ENCODE measurements around the gene JAML. TPM values are rescaled to one million over a fixed set of nuclear protein-coding genes. Genes with fewer than 3 reads are reported as not detected.

The JAML gene
- polyA plus RNA-seq (ENCODE audit: insufficient read length in 12 of 12), result 10 to 100 TPM in 1 of 12 donors, 1 to 10 TPM in 10, not detected in 1; 1.7 to 15.5 (median 3.0) TPM
- long read RNA-seq, donor 1, partial matches to known transcripts, result 5 of 6 reads
- long read RNA-seq, donor 1, other reads (novel, unspliced or antisense), result 0 of 6 reads
- long read RNA-seq, donor 2, partial matches to known transcripts, result 0 of 1 reads
- long read RNA-seq, donor 2, other reads (novel, unspliced or antisense), result 0 of 1 reads
- long read RNA-seq, donor 3, result 0 reads
- long read RNA-seq, donor 4, result 0 reads
- long read RNA-seq, donor 5, result 0 reads
- long read RNA-seq, donor 6, result 0 reads
- long read RNA-seq, donor 7, result 0 reads
- long read RNA-seq, donor 8, partial matches to known transcripts, result 0 of 1 reads
- long read RNA-seq, donor 8, other reads (novel, unspliced or antisense), result 0 of 1 reads
- long read RNA-seq, donor 9, partial matches to known transcripts, result 0 of 2 reads
- long read RNA-seq, donor 9, other reads (novel, unspliced or antisense), result 0 of 2 reads
- long read RNA-seq, donor 10, partial matches to known transcripts, result 0 of 1 reads
- long read RNA-seq, donor 10, other reads (novel, unspliced or antisense), result 0 of 1 reads
- long read RNA-seq, donor 11, result 0 reads

DNA sequence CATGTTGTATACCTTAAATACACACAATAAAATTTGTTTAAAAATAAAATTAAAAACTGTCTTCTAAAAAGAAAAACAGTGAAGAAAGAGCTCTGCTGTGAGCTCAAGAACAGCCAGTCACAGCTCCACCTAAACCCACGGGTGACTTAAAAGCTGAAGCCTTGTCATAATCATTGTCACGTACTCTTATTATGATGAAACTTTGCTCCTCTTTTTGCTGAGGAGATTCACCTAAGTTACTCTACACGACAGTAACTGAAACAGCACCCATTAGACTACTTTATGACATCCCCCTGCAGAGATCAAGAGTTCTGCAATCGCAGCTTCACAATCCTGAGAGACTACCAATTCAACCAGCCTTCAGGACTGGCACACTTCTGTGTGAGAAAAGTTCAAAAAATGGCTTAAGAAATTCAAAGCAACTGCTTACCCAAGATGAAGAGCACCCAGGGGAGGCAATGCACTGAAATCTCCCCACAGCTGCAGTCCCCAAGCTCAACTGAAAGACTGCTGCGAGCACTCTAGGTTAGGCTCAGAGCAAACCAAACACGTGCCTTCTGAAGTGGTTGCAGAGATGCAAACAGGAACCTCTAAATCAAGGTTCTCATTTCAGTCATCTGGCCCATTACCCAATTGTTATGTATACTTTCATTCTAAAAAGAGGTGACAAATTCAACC is at the start of gene JAML:
TSS of gene JAML (minus strand) at position 501 of the 678 bp plus-strand sequence. CDS start 10,145 bp downstream, outside the sequence.
- no peak for DNase-seq

- DNase-seq, result no peak
Measured at GRCh38 chr11:118274186-118274585, 49.4 kb upstream of the JAML start.

DNA sequence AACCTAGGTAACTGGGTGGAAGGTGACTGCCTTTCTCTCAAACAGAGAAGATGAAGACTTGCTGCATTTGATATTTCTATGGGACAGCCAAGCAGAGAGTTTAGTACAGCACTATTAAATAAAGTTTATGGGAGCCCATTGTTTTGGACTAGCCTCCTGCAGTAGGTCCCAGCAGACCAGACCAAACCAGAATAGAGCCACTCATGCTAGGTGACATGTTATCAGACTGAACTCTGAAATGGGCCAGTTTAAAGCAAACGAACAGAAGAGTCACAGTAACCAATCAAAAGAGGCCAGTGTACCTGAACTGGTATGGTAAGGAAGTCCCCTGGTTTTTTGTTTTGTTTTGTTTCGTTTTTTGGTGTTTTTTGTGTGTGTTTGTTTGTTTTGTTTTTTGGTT is 47.2 kb upstream of the JAML start:
- DNase-seq, result no peak

DNA sequence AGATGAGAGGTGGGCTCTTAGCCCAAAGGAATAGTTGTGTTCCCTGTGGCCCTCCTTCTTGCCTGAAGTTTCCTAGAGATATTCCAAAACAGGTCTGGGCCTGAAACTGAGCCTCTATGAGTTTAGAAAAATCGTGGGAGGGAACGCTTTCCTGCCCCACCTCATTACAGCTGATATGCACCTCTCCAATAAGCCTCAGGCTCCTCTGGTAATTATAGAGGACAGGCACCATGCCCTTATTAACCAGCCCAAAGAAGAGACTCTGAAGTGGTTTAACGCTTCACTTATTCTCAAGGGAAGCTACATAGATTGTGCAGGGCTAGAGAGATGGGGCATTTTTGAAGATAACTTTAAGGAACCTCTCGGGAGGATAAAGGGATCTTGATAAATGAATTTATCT is 42.7 kb upstream of the JAML start:
- no peak for DNase-seq

DNA sequence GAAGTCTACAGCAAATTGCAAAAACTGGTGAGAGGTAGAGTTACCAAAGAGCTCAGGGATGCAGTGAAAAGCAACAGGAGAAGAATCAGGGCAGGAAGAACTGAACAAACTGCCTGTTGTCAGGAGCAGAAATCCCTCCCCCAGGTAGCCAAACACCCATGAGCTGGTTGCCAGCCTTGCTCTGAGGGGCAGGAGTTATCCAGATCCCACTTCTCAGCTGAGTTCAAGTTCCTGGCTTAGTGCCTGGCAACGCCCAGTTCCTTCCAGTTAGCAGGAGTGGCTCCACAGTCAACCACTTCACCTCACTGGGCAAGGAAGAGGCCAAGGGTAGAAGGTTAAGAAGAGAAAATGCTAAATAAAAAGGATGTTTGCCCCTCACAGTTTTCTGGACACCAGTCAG is 41.1 kb upstream of the JAML start:
- DNase-seq, result no peak

- no peak for DNase-seq
Measured at GRCh38 chr11:118264569-118265465, 40.0 kb upstream of the JAML start.

GRCh38 chr11:118263695-118264568 is 39.1 kb upstream of the JAML start, which contains the start of gene MPZL2:
TSS of gene MPZL2 (minus strand) at chr11:118264297. CDS start at chr11:118264153, 144 bp downstream.
- DNase-seq, result no peak

- no peak for DNase-seq
Measured at GRCh38 chr11:118263112-118263511, 38.3 kb upstream of the JAML start.

DNA sequence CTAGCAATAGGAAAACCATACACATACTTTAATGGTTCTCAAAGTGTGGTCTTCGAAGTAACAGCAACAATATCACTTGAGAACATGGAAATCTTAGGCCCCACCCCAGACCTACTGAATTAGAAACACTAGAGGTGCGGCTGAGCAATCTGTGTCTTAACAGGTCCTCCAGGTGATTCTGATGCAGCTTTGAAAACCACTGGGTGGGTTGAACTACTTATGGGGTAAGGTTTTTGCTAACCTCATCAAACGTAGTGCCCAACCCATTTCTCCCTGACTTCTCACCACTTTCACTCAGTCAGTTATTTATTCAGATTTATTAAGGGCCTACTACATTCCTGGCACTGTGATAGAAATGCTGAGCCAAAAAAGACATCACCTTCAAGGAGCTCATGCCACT is 35.5 kb upstream of the JAML start:
- no peak for DNase-seq

DNA sequence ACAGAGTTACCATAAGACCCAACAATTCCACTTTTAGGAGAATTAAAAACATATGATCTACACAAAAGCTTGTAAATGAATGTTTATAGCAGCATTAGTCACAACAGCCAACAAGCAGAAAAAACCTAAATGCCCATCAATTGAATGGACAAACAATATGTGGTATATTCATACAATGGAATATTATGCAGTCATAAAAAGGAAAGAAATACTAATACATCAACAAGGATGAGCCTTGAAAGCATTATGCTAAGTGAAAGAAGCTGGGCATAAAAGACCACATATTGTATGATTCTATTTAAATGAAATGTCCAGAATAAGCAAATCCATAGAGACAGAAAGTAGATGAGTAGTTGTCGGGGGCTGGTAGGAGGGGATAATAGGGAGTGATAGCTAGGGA is 34.3 kb upstream of the JAML start:
- no peak for DNase-seq

- DNase-seq, result no peak
Measured at GRCh38 chr11:118258410-118258809, 33.6 kb upstream of the JAML start.

GRCh38 chr11:118252688-118253087 is 27.9 kb upstream of the JAML start:
- DNase-seq, result no peak

- DNase-seq, result peak; percentile 86
Measured at GRCh38 chr11:118251858-118252652, 27.2 kb upstream of the JAML start, which contains the start of gene MPZL3. TSS of gene MPZL3 (minus strand) at chr11:118252365. CDS start at chr11:118252294, 71 bp downstream.

DNA sequence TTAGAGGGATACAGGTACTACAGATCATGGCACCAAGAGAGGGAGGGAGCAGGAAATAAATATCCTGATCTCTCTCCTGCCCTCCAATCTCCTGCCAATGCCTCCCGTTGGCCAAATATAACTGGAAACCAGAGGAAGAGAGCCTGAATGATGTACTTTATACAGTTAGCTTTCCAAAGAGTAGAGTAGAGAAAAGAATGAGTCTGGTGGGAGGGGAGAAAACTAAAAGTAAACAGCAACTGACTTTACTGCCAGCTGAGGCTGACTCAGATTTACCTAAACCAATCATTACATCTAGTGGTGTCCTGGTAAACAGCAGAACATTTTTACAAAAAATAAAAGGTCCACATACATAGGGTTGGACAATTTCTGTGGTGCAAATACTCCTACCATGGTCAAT is 22.2 kb upstream of the JAML start:
- no peak for DNase-seq

DNA sequence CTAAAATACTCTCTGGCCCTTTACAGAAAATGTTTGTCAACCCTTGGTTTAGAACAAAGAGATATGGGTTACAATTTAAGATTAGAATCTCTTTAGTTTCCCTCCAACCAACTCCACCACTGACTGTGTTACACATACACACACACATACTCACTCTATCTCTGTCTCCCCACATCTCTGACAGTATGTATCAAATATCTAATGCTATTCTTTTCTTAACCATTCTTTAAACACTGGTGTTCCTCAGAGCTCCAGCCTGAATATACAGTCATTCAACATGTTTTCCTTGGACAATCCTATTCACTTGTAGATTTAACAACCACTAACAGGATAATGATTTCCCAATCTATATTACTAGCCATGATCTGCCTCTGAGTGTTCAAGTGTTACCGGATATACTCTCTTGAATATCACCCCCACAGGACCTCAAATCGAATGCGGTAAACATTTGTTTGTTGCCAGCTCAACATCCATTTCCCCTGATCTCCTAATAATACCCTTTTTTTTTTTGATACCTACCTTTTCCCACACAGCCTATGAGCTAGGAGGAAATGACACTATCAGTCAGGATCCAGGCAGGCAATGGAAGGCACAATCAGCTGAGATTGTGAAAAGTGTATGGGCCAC is 21.2 kb upstream of the JAML start:
- DNase-seq, result no peak

GRCh38 chr11:118243993-118244762 is 19.4 kb upstream of the JAML start:
- no peak for DNase-seq

DNA sequence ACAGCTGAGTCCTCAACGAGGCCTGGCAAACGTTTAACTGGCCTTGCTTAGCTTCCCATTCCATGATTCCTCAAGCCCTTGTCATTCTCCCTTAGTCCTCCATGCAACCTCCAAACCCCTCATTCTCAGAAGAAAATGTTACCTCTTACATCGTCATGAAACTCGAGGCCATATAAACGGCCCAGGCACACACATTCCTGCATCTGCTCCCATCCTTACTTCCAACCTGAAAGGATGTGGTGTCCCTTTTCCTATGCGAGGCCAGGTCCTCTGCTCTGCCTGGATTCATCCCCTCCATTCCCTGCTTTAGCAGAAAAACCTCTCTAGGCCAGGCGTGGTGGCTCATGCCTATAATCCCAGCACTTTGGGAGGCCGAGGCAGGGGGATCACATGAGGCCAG is 18.4 kb upstream of the JAML start:
- DNase-seq, result no peak

- no peak for DNase-seq
Measured at GRCh38 chr11:118241764-118242098, 16.9 kb upstream of the JAML start.

All from muscle of arm (tissue), 14 donors.